AG20443 (cell line): ENCODE results near the gene MPHOSPH8.

ENCODE experiments used
- DNase-seq: peaks from one replicate; pipeline ENCODE4 v3.0.0; 2012; ENCODE audit warnings: low spot score, mixed read lengths

The MPHOSPH8 gene

GRCh38 chr13:19633479-19634255, at the start of gene MPHOSPH8:
Gene MPHOSPH8 (plus strand): TSS chr13:19633659. CDS start chr13:19633749, 90 bp downstream.
- DNase-seq = peak; percentile 98

GRCh38 chr13:19586904-19587634, 46.4 kb upstream of the MPHOSPH8 start:
- DNase-seq = no peak

GRCh38 chr13:19587635-19588300, 45.7 kb upstream of the MPHOSPH8 start:
- peak; percentile 41 for DNase-seq

GRCh38 chr13:19589312-19589711, 44.1 kb upstream of the MPHOSPH8 start:
- no peak for DNase-seq

- no peak for DNase-seq
Observed at GRCh38 chr13:19590423-19590822, 43.0 kb upstream of the MPHOSPH8 start.

- DNase-seq = no peak
Observed at GRCh38 chr13:19591864-19592263, 41.6 kb upstream of the MPHOSPH8 start.

GRCh38 chr13:19592657-19593180, 40.7 kb upstream of the MPHOSPH8 start:
- DNase-seq = no peak

- no peak for DNase-seq
Observed at GRCh38 chr13:19596086-19596485, 37.4 kb upstream of the MPHOSPH8 start.

- no peak for DNase-seq
Observed at GRCh38 chr13:19596960-19597361, 36.5 kb upstream of the MPHOSPH8 start.

- no peak for DNase-seq
Observed at GRCh38 chr13:19597523-19597922, 35.9 kb upstream of the MPHOSPH8 start.

GRCh38 chr13:19601749-19602725, 31.4 kb upstream of the MPHOSPH8 start:
- peak; percentile 73 for DNase-seq

- no peak for DNase-seq
Observed at GRCh38 chr13:19604306-19604705, 29.2 kb upstream of the MPHOSPH8 start.

- no peak for DNase-seq
Observed at GRCh38 chr13:19605161-19605955, 28.1 kb upstream of the MPHOSPH8 start.

- DNase-seq = no peak
Observed at GRCh38 chr13:19606152-19606551, 27.3 kb upstream of the MPHOSPH8 start.

- no peak for DNase-seq
Observed at GRCh38 chr13:19606737-19607136, 26.7 kb upstream of the MPHOSPH8 start.

GRCh38 chr13:19607523-19608078, 25.9 kb upstream of the MPHOSPH8 start:
- DNase-seq = no peak

- peak; percentile 74 for DNase-seq
Observed at GRCh38 chr13:19618977-19619376, 14.5 kb upstream of the MPHOSPH8 start.

GRCh38 chr13:19622193-19622592, 11.3 kb upstream of the MPHOSPH8 start:
- DNase-seq = no peak

GRCh38 chr13:19624265-19624664, 9.2 kb upstream of the MPHOSPH8 start:
- no peak for DNase-seq

- no peak for DNase-seq
Observed at GRCh38 chr13:19632915-19633478, 462 bp upstream of the MPHOSPH8 start.
